ENCODE data around the gene ZFAND3.

- TF ChIP-seq, protein P1, sequence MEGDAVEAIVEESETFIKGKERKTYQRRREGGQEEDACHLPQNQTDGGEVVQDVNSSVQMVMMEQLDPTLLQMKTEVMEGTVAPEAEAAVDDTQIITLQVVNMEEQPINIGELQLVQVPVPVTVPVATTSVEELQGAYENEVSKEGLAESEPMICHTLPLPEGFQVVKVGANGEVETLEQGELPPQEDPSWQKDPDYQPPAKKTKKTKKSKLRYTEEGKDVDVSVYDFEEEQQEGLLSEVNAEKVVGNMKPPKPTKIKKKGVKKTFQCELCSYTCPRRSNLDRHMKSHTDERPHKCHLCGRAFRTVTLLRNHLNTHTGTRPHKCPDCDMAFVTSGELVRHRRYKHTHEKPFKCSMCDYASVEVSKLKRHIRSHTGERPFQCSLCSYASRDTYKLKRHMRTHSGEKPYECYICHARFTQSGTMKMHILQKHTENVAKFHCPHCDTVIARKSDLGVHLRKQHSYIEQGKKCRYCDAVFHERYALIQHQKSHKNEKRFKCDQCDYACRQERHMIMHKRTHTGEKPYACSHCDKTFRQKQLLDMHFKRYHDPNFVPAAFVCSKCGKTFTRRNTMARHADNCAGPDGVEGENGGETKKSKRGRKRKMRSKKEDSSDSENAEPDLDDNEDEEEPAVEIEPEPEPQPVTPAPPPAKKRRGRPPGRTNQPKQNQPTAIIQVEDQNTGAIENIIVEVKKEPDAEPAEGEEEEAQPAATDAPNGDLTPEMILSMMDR (conservative IDR thresholded peaks at IDR 0.05; ENCODE audit: low read depth, low read length), result no peak
- TF ChIP-seq EZH2 (IDR thresholded peaks at IDR 0.05; ENCODE audit: low read length, unreplicated experiment), result no peak
These were observed 164.4 kb downstream of the ZFAND3 start for GRCh38 chr6:37983720-37984501.

All from PC-3 (cell line).